PC-3 (cell line): ENCODE measurements around the gene PIGN.

ENCODE experiments used
- EZH2 ChIP-seq: fragments of 300-600 bp; sonication (generic); IDR thresholded peaks from one replicate; pipeline ENCODE4 v1.6.1; 2017; ENCODE audit warnings: antibody characterized with exemption, mild to moderate bottlenecking, low read length; ENCODE audit not compliant: unreplicated experiment
- EZH2phosphoT487 ChIP-seq: fragments of 300-600 bp; sonication (generic); IDR thresholded peaks from 2 replicates; pipeline ENCODE4 v1.6.1; 2018; ENCODE audit warnings: mild to moderate bottlenecking, antibody characterized with exemption, low read length, borderline replicate concordance
- TF ChIP-seq, protein P1 (sequence below): fragments of 300-600 bp; sonication (generic); conservative IDR thresholded peaks from 2 replicates; pipeline ENCODE4 v1.5.1; 2017; ENCODE audit warnings: antibody characterized with exemption, low read depth, mild to moderate bottlenecking, low read length

GRCh38 chr18:62126737-62127136 is 60.1 kb downstream of the PIGN start:
- TF ChIP-seq, protein P1, sequence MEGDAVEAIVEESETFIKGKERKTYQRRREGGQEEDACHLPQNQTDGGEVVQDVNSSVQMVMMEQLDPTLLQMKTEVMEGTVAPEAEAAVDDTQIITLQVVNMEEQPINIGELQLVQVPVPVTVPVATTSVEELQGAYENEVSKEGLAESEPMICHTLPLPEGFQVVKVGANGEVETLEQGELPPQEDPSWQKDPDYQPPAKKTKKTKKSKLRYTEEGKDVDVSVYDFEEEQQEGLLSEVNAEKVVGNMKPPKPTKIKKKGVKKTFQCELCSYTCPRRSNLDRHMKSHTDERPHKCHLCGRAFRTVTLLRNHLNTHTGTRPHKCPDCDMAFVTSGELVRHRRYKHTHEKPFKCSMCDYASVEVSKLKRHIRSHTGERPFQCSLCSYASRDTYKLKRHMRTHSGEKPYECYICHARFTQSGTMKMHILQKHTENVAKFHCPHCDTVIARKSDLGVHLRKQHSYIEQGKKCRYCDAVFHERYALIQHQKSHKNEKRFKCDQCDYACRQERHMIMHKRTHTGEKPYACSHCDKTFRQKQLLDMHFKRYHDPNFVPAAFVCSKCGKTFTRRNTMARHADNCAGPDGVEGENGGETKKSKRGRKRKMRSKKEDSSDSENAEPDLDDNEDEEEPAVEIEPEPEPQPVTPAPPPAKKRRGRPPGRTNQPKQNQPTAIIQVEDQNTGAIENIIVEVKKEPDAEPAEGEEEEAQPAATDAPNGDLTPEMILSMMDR, result no peak
- no peak for TF ChIP-seq EZH2phosphoT487
- TF ChIP-seq EZH2, result no peak
